Measurements from ENCODE around the gene SOX11.
"Not testable (repeated sequence)": the region's sequence is repeated elsewhere in the genome, so short reads cannot be mapped to it uniquely, and the experiment has no call there.

SOX11 gene

DNA sequence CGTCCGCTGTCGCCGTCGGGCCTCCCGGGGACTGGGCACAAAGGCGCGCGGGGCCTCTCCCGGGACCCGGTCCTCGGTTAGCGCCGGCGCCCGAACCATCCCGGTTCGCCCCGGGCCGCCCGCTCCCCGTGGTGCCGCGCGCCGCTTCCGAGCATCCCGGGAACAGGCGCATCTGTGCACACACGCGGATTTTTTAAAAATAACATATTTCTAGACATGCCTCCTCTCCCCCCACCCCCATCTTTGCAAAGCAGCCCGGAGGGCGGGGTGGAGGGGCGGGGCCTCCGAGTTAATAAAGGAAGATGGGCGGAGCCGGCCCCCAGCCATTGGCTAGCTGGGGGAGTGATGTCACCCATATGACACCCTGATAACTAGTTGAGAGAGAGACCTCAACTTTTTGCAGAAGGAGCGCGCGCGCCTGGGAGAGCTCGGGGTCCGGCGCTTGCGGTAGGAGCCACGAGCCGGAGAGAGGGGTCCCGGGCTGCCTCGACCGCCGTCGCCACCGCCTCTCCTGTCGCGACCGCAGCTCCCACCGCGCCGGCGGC lies at the start of gene SOX11:
Gene SOX11, plus strand, starts transcription at position 400 of the 545 bp plus-strand sequence. CDS start 338 bp downstream, outside the sequence.
- Histone ChIP-seq H2AFZ (ENCODE audit: low read length, unreplicated experiment) (no peak within 1 kb of the TSS), H3K79me2 (ENCODE audit: control insufficient read depth, insufficient read depth, low read length, unreplicated experiment) (no peaks in the 10 kb centered on the region), H3K36me3 (ENCODE audit: insufficient read depth, low read length) (no peaks in the 10 kb centered on the region), H3K4me3 (ENCODE audit: low read depth, low read length) (no peak within 1 kb of the TSS), H3K27me3 (ENCODE audit: insufficient read depth, low read length) (peaks cover 61% of the 10 kb centered on the region), H3K4me1 (ENCODE audit: control insufficient read depth, insufficient read depth, low read length, unreplicated experiment) (no peaks in the 10 kb centered on the region), H3K27ac (ENCODE audit: low read depth, low read length) (no peak within 1 kb of the TSS)

DNA sequence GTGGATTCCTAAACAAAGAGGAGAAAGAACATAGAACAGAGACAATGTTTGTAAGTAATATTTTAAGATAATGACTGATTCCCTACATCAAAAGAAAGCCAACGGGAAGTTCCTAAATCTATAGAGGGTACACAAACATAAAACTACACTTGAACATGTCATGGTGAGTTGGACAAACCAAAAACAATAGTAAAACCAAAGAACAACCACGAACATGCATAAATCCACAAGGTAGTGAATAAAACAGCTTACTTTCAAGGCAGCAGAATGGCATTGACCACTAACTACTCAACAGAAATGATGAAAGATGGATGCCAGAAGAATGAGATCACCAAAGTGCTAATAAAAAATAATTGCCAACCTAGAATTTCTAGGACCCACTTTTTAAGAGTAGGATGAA lies 39.5 kb upstream of the SOX11 start:
- H3K27me3 ChIP-seq (ENCODE audit: insufficient read depth, low read length); H3K36me3 ChIP-seq (ENCODE audit: insufficient read depth, low read length); H3K4me1 ChIP-seq (ENCODE audit: control insufficient read depth, insufficient read depth, low read length, unreplicated experiment); H3K79me2 ChIP-seq (ENCODE audit: control insufficient read depth, insufficient read depth, low read length, unreplicated experiment); H3K27ac ChIP-seq (ENCODE audit: low read depth, low read length); H3K4me3 ChIP-seq (ENCODE audit: low read depth, low read length); H2AFZ ChIP-seq (ENCODE audit: low read length, unreplicated experiment): not testable (repeated sequence)

DNA sequence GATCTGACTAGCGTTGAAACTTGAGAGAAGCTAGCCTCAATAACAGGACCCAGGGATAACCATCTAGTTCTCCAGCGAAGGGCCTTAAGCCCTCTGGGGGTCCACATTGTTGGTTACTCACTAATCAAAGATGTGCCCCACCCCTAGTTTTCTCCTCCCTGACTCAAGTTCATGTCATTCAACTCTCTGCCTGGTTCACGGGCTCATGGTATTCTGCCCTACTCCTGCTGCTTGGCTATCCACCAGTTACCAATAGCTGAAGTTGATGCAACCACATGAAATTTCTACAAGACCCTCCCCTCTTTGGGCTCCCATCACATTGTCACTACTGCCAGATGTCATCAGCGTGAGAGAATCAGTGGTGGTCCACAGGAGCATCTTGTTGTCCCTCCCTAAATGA lies 38.4 kb upstream of the SOX11 start:
- H3K27ac ChIP-seq (ENCODE audit: low read depth, low read length); H3K27me3 ChIP-seq (ENCODE audit: insufficient read depth, low read length); H2AFZ ChIP-seq (ENCODE audit: low read length, unreplicated experiment); H3K4me3 ChIP-seq (ENCODE audit: low read depth, low read length); H3K79me2 ChIP-seq (ENCODE audit: control insufficient read depth, insufficient read depth, low read length, unreplicated experiment); H3K36me3 ChIP-seq (ENCODE audit: insufficient read depth, low read length); H3K4me1 ChIP-seq (ENCODE audit: control insufficient read depth, insufficient read depth, low read length, unreplicated experiment): not testable (repeated sequence)

DNA sequence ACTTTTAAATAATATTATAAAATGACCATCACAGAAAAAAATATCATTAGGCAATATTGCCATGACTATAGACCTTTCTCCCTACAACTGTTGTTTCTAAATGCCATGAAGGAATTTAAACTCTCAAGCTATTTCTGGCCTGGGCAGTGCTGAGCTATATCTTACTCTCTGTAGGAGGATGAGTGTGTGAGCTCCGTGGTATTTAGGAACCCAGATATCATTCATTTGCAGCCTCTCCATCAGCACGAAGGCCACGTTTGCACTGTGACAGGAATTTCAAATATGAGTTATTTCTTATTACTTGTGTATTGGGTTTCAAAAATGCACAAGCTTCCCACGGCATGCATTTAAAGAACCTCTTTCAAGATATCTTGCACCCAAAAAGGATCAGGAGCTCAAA lies 35.0 kb upstream of the SOX11 start:
- Histone ChIP-seq H3K4me3 (ENCODE audit: low read depth, low read length) (no peak overlapping the region), H3K27ac (ENCODE audit: low read depth, low read length) (no peak overlapping the region), H3K79me2 (ENCODE audit: control insufficient read depth, insufficient read depth, low read length, unreplicated experiment) (no peaks in the 10 kb centered on the region), H3K27me3 (ENCODE audit: insufficient read depth, low read length) (no peaks in the 10 kb centered on the region), H3K4me1 (ENCODE audit: control insufficient read depth, insufficient read depth, low read length, unreplicated experiment) (no peaks in the 10 kb centered on the region), H3K36me3 (ENCODE audit: insufficient read depth, low read length) (no peaks in the 10 kb centered on the region), H2AFZ (ENCODE audit: low read length, unreplicated experiment) (no peak overlapping the region)

DNA sequence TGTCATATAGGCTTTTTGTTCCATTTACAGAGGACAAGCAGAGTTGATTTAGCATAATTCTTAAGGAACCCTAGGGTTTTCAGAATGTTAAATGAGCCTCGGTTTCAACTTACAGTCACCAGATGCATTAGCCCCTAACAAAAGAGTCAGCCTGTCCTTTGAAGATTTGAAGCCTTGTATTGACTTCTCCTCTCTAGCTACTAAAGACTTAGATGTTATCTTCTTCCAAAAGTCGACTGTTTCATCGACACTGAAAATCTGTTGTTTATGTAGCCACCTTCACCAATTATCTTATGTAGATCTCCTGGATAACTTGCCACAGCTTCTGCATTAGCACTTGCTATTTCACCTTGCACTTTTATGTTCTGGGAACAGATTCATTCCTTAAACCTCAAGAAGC lies 31.6 kb upstream of the SOX11 start:
- Histone ChIP-seq H3K36me3 (ENCODE audit: insufficient read depth, low read length) (no peaks in the 10 kb centered on the region), H3K27me3 (ENCODE audit: insufficient read depth, low read length) (no peaks in the 10 kb centered on the region), H2AFZ (ENCODE audit: low read length, unreplicated experiment) (no peak overlapping the region), H3K4me3 (ENCODE audit: low read depth, low read length) (no peak overlapping the region), H3K27ac (ENCODE audit: low read depth, low read length) (no peak overlapping the region), H3K4me1 (ENCODE audit: control insufficient read depth, insufficient read depth, low read length, unreplicated experiment) (no peaks in the 10 kb centered on the region), H3K79me2 (ENCODE audit: control insufficient read depth, insufficient read depth, low read length, unreplicated experiment) (no peaks in the 10 kb centered on the region)

DNA sequence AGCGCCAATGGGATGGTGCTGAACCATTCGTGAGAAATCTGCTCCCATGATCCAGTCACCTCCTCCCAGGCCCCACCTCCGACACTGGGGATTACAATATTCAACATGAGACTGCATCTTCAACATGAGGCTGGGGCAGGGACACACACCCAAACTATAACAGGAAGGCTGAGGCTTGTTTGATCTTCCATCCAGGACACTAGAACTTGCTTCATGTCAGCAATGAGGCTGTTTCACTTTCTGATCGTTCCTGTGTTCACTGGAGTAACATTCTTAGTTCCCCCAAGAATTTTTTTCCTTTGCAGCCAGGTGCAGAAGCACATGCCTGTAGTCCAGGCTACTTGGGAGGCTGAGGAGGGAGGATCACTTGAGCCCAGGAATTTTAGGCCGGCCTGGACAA lies 30.8 kb upstream of the SOX11 start:
- H3K79me2 ChIP-seq (ENCODE audit: control insufficient read depth, insufficient read depth, low read length, unreplicated experiment) = no peaks in the 10 kb centered on the region
- H3K27ac ChIP-seq (ENCODE audit: low read depth, low read length) = no peak overlapping the region
- H3K4me3 ChIP-seq (ENCODE audit: low read depth, low read length) = no peak overlapping the region
- H2AFZ ChIP-seq (ENCODE audit: low read length, unreplicated experiment) = no peak overlapping the region
- no peaks in the 10 kb centered on the region for H3K36me3 ChIP-seq (ENCODE audit: insufficient read depth, low read length)
- H3K4me1 ChIP-seq (ENCODE audit: control insufficient read depth, insufficient read depth, low read length, unreplicated experiment) = no peaks in the 10 kb centered on the region
- H3K27me3 ChIP-seq (ENCODE audit: insufficient read depth, low read length) = no peaks in the 10 kb centered on the region

DNA sequence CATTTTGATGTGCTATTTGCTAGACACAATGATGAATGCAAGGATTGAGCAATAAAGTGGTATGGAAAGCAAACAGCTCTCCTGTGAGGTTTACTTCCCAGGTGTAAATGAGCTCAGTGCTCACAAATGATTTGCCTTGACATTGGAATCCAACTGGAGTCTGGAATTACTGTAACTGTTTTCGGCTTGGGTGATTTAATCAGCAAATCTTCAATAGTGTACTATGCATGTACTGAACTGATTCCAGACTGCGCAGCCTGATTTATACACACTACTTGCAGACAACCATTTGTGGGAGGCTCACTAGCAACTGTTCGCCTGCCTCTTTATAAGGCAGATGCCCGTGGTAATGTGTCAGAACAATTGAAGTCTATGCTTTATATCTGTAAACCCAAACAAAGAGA lies 27.9 kb upstream of the SOX11 start:
- Histone ChIP-seq H3K27ac (ENCODE audit: low read depth, low read length) (no peak overlapping the region), H3K36me3 (ENCODE audit: insufficient read depth, low read length) (no peaks in the 10 kb centered on the region), H3K27me3 (ENCODE audit: insufficient read depth, low read length) (no peaks in the 10 kb centered on the region), H3K4me1 (ENCODE audit: control insufficient read depth, insufficient read depth, low read length, unreplicated experiment) (no peaks in the 10 kb centered on the region), H3K4me3 (ENCODE audit: low read depth, low read length) (no peak overlapping the region), H3K79me2 (ENCODE audit: control insufficient read depth, insufficient read depth, low read length, unreplicated experiment) (no peaks in the 10 kb centered on the region), H2AFZ (ENCODE audit: low read length, unreplicated experiment) (no peak overlapping the region)

DNA sequence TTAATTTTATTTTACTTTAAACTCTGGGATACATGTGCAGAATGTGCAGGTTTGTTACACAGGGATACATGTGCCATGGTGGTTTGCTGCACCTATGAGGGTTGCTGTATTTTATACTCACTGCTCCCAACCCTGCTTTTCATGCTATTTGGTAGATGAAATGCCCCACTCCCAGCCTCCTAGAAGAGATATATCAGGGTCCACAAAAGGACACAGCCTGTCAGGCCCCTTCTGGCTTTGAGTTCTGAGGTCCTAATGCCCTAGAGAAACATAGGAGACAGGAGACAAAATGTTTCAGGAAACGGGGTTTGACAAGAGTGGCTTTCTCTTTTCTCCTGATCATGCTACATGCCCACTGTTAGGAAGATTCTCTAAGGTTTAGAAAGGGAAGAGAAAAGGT lies 27.1 kb upstream of the SOX11 start:
- no peaks in the 10 kb centered on the region for H3K4me1 ChIP-seq (ENCODE audit: control insufficient read depth, insufficient read depth, low read length, unreplicated experiment)

DNA sequence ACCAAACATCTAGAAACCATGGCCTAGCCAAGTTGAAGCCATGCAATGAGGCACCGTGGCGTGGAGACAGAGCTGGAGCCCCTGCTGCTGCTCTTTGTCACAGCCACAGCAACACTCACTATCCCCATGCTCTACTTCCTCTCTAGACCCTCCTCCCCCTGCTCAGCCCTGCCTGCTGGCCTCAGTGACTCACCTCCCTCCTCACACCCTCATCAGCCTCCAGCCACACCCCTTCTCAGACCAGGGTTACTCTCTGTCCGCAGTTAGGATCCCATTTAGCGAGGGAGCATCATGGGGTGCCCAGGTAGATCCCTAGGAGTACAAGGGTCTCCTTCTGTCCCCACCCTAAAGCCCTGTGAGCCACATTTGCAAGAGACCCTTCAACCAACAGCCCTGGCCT lies 25.4 kb upstream of the SOX11 start:
- H3K79me2 ChIP-seq (ENCODE audit: control insufficient read depth, insufficient read depth, low read length, unreplicated experiment) = no peaks in the 10 kb centered on the region
- no peaks in the 10 kb centered on the region for H3K36me3 ChIP-seq (ENCODE audit: insufficient read depth, low read length)
- H3K4me3 ChIP-seq (ENCODE audit: low read depth, low read length) = no peak overlapping the region
- no peaks in the 10 kb centered on the region for H3K4me1 ChIP-seq (ENCODE audit: control insufficient read depth, insufficient read depth, low read length, unreplicated experiment)
- no peaks in the 10 kb centered on the region for H3K27me3 ChIP-seq (ENCODE audit: insufficient read depth, low read length)
- no peak overlapping the region for H3K27ac ChIP-seq (ENCODE audit: low read depth, low read length)
- no peak overlapping the region for H2AFZ ChIP-seq (ENCODE audit: low read length, unreplicated experiment)

More for the DNA sequence above, 27.1 kb upstream of the SOX11 start:
- H3K4me3 ChIP-seq (ENCODE audit: low read depth, low read length) = no peak overlapping the region
- H3K36me3 ChIP-seq (ENCODE audit: insufficient read depth, low read length) = no peaks in the 10 kb centered on the region
- no peaks in the 10 kb centered on the region for H3K79me2 ChIP-seq (ENCODE audit: control insufficient read depth, insufficient read depth, low read length, unreplicated experiment)
- no peaks in the 10 kb centered on the region for H3K27me3 ChIP-seq (ENCODE audit: insufficient read depth, low read length)
- H3K27ac ChIP-seq (ENCODE audit: low read depth, low read length) = no peak overlapping the region
- H2AFZ ChIP-seq (ENCODE audit: low read length, unreplicated experiment) = no peak overlapping the region

DNA sequence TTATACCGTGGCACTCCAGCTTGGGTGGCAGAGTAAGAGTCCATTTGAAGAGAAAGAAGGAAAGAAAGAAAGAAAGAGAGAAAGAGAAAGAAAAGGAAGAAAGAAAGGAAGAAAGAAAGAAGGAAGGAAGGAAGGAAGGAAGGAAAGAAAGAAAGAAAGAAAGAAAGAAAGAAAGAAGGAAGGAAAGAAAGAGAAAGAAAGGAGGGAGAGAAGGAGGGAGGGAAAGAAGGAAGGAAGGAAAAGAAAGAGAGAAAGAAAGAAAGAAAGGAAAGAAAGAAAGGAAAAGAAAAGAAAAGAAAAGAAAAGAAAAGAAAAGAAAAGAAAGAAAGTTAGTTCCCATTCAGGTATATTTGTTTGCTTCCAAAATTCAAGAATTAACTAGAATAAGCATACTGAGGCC lies 24.5 kb upstream of the SOX11 start:
- not testable (repeated sequence) for H3K79me2 ChIP-seq (ENCODE audit: control insufficient read depth, insufficient read depth, low read length, unreplicated experiment); H3K27ac ChIP-seq (ENCODE audit: low read depth, low read length); H3K36me3 ChIP-seq (ENCODE audit: insufficient read depth, low read length); H2AFZ ChIP-seq (ENCODE audit: low read length, unreplicated experiment); H3K4me3 ChIP-seq (ENCODE audit: low read depth, low read length); H3K27me3 ChIP-seq (ENCODE audit: insufficient read depth, low read length); H3K4me1 ChIP-seq (ENCODE audit: control insufficient read depth, insufficient read depth, low read length, unreplicated experiment)

DNA sequence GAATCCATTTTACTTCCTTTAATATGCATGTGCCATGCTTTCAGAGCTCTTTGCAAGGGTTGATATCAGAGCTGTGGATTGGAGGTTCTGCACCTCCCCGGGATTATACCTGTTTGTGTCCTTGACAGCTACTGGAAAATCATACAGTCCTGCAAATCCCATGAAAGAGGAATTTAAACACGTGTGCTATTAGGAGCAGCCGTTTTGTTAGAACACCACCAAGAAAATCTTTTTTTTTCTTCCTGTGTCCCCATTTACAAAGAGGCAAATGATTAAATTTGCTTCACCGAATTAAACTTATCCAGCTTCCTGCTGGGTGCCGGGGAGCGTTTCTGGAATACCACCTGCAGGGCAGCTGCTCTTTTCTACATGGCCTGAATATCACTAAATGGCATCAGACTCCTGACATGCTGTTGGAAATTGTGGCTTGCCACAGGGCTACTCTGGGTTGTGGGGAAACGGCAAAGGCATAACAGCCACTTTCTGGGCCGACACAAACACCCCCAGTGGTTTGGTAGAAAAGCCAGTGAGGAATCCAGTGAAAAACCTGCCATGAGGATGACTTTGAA lies 23.4 kb upstream of the SOX11 start:
- Histone ChIP-seq H3K27ac (ENCODE audit: low read depth, low read length) (no peak overlapping the region), H2AFZ (ENCODE audit: low read length, unreplicated experiment) (no peak overlapping the region), H3K4me1 (ENCODE audit: control insufficient read depth, insufficient read depth, low read length, unreplicated experiment) (no peaks in the 10 kb centered on the region), H3K4me3 (ENCODE audit: low read depth, low read length) (no peak overlapping the region), H3K79me2 (ENCODE audit: control insufficient read depth, insufficient read depth, low read length, unreplicated experiment) (no peaks in the 10 kb centered on the region), H3K27me3 (ENCODE audit: insufficient read depth, low read length) (no peaks in the 10 kb centered on the region), H3K36me3 (ENCODE audit: insufficient read depth, low read length) (no peaks in the 10 kb centered on the region)
